GM19467 (cell line): ENCODE data around the gene TAPT1.
"Not testable (repeated sequence)": the region's sequence is repeated elsewhere in the genome, so short reads cannot be mapped to it uniquely, and the experiment has no call there.

Source experiments
- ATAC-seq: cut with Tn5 transposase; IDR thresholded peaks from one replicate; pipeline ENCODE4 v1.9.1; 2021; ENCODE audit warnings: mild to moderate bottlenecking, moderate library complexity; ENCODE audit not compliant: unreplicated experiment

Gene TAPT1

DNA sequence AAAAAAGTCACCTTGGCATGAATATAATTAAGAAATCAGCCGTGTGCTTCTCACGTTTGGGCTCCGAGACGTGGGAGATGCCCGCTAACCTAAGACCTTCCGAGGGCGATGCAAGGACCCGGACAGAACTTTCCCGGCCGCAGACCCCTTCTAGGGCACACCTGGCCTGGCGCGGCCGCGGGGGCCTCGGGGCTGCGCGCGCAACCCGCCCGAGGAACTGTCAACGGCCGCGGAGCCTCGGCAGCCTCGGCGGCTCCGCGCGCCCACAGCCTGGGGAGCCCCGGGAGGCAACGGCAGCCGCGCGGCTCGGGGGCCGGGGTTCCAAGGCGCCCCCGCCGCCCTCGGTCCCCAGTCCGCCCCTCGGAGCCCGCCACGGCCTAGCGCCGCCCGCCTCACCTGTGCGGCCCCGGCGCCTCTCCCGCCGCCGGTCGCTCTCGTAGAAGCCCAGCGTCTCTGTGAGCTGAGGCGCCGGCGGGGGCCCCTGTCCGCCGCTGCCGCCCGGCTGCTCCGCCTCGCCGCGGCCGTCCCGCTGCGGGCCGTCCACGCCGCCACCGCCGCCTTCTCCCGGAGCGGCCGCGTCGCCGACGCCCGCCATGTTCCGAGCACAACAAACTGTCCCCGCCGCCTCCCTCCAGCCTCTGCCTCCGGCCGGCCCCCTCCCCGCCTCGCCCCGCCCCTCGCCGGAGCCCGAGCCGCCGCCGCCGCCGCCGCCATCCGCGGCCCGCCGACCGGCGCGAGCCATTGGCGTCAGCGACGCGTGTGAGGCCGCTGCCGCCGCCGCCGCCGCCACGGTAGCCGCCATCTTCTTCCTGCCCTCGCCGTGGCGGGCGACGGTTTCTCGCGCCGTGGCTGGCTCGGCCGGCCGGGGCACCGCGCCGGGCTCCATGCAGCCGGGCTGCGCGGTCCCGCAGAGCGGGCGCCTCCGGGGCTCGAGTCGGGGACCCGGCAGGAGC is at the start of gene TAPT1:
Gene TAPT1, minus strand, starts transcription at position 609 of the 953 bp plus-strand sequence. Its CDS starts 14 bp downstream, at position 595.
- ATAC-seq: peak; percentile 54

DNA sequence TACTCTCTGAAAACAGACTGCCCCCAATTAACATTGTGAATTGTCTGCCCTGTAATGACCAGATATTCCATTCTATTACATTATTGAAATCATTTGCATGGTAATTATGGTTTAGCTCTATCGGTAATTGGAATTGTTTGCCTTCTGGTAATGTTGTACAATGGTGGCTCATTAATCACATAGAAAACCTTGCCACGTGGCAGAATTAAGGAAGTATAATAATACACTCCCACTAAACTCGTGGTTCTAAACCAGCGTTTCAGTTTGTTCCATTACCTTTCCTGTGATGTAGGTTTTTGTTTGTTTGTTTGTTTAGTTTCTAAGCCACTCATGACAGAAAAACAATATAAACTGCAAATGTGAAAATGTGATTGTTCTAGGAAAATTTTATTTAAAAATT is 45.1 kb upstream of the TAPT1 start:
- ATAC-seq: no peak

DNA sequence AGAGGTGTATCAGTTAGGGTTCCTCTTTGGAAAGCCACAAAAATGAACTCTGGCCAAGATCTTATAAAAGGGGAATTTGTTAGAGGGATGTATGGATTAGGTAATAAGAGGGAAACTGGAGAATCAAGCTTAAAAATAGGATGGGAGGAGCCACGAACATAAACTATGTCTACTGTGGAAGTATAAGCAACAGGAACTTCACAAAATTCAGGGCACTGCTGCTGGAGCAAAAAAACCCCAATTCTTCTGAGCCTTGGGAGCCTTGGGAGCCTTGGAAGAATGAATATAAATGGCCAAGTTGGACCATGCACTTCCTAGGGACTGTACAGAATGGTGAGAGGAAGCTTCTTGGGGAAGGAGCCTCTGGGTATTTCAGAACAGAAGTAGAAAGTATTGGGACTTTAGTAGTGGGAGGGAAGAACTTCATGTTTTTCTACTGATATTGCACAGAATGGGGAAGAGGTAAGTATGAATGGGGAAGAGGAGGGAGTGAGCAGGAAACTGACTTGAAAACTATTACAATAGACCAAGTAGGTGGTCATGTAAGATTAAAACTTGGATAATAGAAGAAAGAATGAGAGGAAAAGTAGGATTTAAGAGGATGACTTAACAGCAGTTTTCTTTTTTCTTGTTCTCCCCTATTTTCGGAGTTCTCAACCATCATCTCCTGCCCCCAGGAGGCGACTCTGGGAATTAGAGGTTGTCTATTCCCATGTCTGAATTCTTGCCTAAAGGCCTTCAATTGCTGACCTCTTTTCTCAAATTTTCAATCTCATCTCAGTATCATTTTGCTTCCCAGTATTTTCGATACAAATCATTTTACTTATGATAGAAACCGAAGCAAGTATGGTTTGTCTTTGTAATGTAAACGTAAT is 44.4 kb upstream of the TAPT1 start:
- no peak for ATAC-seq

- ATAC-seq: not testable (repeated sequence)
Measured at GRCh38 chr4:16269742-16270453, 43.6 kb upstream of the TAPT1 start.

- ATAC-seq: no peak
Measured at GRCh38 chr4:16269240-16269639, 43.0 kb upstream of the TAPT1 start.

DNA sequence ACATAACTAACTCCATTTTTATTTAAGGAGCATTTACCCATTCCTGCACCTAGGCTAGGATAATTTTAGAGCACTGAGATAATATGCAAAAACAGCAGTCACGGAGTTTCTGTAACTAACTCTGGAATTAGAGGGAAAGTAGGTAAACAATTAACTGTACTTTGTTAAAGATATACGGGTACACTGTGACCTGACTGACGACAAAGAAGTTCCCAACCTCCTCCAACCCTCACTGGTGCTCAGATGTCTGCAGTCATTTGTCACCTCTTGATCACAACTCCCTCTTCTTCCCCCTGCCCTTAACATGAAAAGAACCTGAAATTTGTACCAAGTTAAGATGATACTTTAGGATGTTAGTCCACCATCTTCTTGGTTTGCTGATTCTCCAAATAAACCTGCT is 42.0 kb upstream of the TAPT1 start:
- ATAC-seq: no peak

DNA sequence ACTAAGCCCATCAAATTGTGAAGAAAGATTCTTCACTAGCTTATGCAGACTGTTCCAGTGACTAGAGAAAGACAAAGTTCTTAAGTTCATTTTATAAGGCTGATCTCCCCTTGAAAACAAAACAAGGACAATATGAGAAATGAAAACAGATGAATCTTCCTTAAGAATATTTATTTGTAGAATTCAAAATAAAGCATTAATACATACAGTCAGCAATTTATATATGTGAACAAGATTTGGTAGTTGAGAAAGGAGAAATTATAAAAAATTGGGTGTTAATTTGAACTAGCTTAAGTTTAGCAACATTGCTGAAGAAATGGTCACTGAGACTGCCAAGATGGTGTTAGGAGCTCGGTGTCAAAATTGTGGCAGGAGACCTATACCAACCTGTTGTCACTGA is 41.4 kb upstream of the TAPT1 start:
- no peak for ATAC-seq

DNA sequence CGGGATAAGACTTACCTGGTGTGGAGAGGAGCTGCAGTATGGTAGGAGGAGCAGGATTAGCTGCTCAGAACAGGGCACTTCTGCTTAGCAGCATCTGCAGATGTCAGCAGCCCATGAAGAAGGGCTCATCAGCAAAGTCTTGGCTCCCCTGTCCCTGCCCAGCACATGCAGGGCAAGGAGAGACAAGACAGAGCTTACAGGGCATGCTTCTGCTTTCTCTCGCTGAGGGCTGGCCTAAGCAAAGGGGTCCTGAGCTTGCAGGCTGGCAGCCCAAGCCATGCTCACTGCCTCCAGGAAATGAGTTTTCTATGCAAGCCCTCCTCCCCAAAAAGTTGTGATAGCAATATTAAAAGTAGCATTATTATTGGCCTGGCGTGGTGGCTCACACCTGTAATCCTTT is 39.5 kb upstream of the TAPT1 start:
- no peak for ATAC-seq

DNA sequence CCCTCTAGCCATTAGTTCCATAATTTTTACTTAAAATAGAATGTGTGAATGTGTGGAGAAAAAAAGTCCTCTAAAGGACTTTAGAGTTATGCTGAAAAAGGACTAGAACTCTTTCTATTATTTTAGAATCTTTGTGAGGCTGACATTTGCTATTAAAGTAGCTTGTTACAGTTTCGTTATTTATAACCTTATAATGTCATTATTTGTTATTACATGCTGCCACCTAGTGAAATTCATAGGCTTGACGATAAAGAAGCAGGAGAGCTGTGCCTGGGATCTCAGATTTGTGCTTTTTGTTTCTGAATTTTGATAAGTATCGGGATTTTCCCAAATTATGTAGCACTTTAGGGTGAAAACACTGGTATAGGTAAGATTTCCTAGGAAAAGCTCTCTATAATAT is 38.5 kb upstream of the TAPT1 start:
- no peak for ATAC-seq

GRCh38 chr4:16263056-16263455 is 36.8 kb upstream of the TAPT1 start:
- no peak for ATAC-seq

DNA sequence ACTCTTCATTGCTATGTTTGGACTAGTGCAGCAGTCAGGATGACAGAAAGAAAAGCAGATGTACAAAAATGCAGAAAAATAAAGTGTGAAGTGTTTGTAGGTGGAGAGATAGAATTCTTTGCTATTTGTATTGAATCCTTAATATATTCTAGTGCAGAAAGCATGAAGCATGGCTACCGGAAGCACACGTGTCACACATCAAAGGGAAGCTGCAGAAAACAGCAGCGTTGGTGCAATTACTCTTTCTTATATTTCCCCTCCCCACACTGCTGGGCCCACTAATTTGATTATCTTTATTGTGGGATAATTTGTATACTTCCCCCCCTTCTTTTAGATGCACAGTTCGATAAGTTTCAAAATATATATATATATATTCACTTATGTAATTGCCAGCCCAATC is 35.9 kb upstream of the TAPT1 start:
- ATAC-seq: no peak

DNA sequence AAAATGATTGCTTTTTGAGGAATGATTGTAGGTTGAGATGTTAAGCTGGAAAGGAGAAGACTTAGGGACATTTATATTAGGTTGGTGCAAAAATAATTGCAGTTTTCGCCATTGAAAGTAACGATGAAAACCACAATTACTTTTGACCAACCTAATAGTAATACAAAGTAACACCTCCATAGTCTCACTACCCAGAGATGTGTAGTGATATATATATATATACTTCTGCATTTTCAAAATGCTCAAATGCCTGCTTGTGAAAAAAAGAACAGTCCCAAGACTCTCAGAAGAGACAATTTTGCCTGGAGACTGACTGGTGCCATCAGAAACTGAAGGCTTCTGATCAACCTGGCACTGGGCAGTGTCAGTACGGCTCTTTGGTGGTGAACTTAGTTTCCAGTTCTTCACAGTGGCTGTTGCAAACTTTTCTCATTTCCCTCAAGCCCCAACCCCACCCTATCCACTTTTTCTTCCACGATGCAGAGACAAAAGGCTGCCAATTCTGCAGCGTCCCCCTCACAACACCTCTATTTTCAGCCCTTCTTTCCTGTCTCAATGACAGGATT is 35.1 kb upstream of the TAPT1 start:
- no peak for ATAC-seq

GRCh38 chr4:16259889-16260246 is 33.6 kb upstream of the TAPT1 start:
- ATAC-seq: no peak

- ATAC-seq: no peak
Measured at GRCh38 chr4:16259241-16259888, 33.1 kb upstream of the TAPT1 start.

DNA sequence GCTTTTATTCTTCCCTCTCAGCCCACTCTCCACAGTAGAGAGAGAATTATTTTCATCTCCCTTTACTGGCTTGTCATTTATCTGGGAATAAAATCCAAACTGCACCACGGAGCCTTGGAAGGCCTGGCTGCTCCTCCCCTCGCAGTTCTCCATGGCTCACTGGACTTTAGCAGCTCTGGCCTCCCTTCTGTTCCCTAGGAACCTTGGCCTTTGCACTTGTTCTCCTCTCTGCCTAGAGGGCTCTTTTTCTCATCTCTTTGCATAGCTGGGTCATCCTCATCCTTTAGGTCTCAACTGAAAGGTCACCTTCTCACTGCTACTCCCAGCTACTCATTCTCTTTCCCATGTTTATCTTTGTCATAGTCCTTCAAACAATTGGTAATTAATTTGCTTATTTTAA is 31.3 kb upstream of the TAPT1 start:
- ATAC-seq: no peak

GRCh38 chr4:16256343-16256742 is 30.1 kb upstream of the TAPT1 start:
- ATAC-seq: no peak

GRCh38 chr4:16255730-16256129 is 29.5 kb upstream of the TAPT1 start:
- ATAC-seq: no peak

DNA sequence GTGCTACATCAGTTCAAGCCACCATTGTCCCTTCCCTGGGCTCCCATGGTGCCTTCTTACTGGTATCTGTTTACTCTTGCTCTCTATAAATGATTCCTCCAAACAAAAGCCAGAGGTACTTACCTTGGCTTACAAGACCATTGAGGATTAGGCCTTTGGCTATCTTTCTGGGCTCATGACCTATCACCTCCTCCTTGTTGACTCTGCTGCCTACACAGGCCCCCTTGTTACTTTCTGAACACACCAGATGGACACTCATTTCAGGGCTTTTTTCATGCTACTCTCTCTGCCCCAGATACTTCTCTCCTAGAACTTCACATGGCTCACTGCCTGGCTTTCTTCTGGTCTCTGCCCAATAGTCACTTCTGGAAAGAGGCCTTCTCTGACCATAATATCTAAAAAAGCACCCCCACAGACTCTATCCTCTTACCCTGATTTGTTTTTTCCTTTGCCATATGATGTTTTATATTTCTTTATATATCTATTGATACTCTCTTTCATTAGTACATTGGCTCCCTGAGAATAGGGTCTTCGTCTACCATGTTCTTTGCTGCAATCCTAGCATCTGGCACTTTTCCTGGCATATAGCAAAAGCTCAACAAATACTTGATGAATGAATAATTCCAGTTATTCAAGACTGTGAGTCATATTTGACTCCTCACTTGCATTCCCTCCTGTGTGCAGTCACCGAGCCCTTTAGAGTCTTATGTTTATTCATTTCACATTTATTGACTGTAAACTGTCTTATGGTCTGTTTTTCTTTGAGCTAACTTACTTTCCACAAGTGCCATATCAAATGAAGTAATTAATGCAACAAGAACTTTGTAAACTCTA is 27.1 kb upstream of the TAPT1 start:
- ATAC-seq: no peak

GRCh38 chr4:16250661-16251365 is 24.5 kb upstream of the TAPT1 start:
- no peak for ATAC-seq
